ENCODE data around the gene RABGAP1L.
"Not testable (repeated sequence)": the region's sequence is repeated elsewhere in the genome, so short reads cannot be mapped to it uniquely, and the experiment has no call there.

Gene RABGAP1L

DNA sequence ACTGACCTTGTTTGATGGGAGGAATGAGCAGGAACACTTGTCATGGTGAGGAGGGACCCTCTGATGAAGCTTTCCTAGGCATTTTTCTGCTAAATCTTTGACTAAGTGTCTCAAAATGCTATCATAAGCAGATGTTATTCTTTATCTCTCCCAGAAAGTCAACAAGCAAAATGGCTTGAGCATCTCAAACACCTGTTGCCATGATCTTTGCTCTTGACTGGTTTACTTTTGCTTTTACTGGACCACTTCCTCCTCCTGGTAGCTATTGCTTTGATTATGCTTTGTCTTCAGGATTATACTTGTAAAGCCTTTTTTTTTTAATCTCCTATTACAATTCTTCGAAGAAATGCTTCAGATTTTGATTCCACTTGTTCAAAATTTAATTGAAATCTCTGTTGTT lies 445.9 kb downstream of the RABGAP1L start:
- H3K4me3 ChIP-seq (ENCODE audit: low read depth, low read length): no peak overlapping the region
- DNase-seq (ENCODE audit: low read depth): no peak

DNA sequence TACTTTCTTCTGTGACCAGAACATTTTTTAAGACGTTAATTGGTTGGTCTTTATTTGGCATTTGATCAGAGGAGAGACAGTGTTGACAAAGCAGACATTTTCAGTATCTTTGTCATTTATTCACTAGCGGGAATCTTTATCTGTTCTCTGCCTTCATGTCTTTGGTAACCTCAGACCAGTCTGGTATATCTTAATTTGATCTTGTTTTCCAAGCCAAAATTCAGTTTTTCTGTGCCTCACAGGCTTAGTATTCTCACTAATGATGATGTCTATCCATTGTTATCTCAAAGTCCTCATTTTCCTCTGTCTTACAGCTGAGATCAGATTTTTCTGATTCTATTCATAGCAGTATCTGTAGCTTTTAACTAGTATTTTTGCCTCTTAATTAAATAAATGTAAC lies 447.2 kb downstream of the RABGAP1L start:
- H3K4me3 ChIP-seq (ENCODE audit: low read depth, low read length): no peak overlapping the region
- DNase-seq (ENCODE audit: low read depth): no peak

DNA sequence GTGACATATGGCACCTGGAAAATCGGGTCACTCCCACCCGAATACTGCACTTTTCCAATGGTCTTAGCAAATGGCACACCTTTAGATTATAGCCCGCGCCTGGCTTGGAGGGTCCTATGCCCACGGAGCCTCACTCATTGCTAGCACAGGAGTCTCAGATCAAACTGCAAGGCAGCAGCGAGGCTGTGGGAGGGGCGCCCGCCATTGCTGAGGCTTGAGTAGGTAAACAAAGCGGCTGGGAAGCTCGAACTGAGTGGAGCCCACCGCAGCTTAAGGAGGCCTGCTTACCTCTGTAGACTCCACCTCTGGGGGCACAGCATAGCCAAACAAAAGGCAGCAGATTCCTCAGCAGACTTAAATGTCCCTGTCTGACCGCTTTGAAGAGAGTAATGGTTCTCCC lies 458.6 kb downstream of the RABGAP1L start:
- not testable (repeated sequence) for H3K4me3 ChIP-seq (ENCODE audit: low read depth, low read length)

DNA sequence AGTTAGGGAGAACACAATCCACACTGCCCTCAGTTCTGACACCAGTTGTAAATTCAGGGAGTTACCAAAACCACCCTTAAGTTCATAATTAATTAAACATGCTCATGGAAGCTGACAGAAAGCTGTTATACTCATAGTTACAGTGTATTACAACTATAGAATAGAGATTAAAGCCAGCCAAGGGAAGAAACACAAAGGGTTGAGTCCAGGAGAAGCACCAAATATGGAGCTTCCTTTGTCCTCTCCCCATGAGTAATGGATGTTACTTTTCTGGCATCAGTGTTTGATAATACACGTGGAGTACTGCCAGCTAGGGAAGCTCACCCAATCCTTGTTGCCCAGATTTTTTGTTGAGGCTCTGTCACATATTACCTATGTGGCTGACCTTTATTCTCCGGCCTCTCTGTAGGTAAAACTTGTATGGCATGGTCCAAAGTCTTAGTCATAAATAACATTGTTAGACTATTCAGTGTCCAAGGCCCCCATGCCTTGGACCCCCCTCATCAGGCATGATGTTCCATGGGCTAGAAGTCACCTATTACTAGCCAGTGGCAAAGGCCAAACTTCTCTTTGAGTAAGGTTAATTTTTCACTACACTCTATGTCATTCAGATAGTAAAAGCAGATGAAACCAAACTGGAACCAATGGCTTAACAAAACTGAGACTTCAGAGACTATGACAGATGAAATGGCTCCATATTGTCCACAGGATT lies 464.2 kb downstream of the RABGAP1L start:
- no peak for DNase-seq (ENCODE audit: low read depth)
- H3K4me3 ChIP-seq (ENCODE audit: low read depth, low read length): no peak overlapping the region

More for the DNA sequence above, 458.6 kb downstream of the RABGAP1L start:
- not testable (repeated sequence) for DNase-seq (ENCODE audit: low read depth)

DNA sequence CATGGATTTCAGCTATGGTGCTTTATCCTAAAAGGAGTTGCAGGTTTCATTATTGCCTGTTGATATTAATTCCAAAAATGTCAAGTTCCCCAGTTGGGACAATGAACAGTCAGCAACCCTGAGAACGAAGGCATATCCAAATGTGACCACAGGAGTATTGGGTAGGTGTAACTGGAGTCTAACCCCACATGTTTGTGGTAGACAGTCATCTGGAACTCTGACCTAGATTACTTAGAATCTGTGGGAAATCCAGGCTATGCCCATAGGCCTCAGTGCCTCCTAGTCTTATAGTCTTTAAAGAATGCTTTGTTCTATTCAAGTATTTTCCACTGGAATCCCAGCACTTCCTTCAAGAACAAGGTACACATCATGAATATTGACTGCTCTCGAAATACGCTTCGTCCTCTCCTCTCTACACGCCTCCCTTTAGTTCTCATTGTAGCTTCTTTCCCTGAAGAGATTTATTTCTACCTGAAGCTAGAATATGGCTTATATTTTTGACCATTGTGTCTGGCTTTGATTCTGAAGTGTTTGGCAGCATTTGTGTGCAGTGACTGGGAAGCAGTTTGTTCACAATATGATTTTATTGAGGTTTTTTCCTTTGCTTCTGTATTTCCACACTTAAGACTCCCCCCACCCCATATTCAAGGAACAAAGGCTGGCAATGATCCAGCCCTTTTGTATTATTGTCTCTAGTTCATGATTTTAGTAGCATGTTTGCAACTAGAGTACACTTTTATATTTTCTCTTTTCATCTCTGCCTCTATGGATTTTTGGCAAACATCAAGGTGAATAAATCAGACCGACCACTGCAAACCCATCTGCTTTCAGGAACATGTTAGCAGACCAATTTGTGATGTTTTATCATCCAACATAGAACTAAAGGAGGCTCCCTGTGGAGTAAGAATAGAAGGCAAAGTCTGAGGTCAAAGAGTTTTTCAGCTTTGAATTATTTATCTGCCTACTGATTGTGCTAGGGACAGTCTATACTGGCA lies 467.0 kb downstream of the RABGAP1L start:
- DNase-seq (ENCODE audit: low read depth): peak; percentile 48

DNA sequence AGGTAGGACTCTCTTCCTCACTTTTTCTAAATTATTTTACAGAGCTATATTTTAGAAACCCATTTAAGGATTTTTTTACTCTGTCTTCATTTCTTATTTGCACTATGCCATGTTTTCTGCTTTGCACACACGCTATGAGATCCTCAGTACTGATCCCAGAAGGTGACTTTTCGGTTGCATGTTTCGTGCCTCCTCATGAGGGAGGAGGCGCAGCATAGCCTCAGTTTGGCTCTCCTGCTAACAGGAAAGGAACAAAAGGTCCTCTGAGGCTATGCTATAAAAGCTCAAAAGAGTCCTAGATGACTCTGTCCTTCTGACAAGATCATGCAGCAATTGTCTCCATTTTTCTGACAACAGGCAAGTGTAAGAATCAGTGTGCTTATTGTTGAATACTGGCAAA lies 478.2 kb downstream of the RABGAP1L start:
- DNase-seq (ENCODE audit: low read depth): no peak
- no peak overlapping the region for H3K4me3 ChIP-seq (ENCODE audit: low read depth, low read length)

More for the DNA sequence above, 467.0 kb downstream of the RABGAP1L start:
- H3K4me3 ChIP-seq (ENCODE audit: low read depth, low read length): no peak overlapping the region

DNA sequence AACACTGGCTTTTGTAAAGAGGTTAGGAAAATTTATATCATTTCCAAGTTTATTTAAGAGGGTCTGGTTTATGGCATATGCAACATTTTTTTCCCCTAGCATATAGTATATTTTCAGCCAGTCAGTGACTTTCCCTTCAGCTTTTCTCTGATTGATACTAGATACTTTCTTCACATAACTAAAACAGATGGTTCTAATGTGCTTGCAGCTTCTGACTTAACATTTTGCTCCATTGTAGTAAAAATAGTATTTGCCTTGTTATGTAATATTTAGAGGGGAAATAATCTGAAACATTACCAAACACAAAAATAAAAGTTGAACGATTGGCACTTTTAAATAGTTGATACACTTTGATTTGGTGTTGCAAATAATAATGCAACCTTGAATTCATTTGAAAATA lies 480.1 kb downstream of the RABGAP1L start:
- H3K4me3 ChIP-seq (ENCODE audit: low read depth, low read length): no peak overlapping the region
- no peak for DNase-seq (ENCODE audit: low read depth)

DNA sequence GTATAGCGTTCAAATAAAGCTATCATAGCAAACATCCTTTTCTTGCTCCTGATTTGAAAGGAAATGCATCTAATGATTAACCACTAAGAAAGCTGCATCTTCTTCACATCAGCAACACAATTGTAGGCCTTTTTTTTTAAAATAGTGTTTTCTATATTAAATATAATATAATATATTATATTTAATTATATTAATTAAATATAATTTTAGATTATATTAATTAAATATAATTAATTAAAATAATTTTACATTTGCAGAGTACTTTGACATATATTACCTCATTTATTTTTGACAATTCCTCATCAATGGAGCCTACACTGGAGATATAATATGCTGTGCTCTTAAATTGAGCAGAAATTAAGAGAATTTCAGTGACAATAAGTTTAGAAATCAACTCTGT lies 481.5 kb downstream of the RABGAP1L start:
- DNase-seq (ENCODE audit: low read depth): no peak
- no peak overlapping the region for H3K4me3 ChIP-seq (ENCODE audit: low read depth, low read length)

DNA sequence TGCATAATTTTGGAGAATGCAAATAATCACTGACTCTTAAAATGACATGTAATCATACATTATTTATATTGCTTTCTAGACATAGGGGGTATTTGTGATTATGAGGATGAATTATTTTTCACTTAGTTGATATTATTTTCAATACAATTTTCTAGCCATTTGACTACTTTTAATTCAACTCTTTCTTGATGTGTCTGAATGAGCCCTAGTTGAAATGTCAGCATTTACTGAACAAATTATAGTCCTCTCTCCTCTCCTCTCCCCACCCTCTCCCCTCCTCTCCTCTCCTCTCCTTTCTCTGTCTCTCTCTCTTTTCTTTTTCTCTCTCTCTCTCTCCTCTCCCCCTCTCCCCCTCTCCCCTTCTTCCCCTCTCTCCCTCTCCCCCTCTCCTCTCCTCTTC lies 483.1 kb downstream of the RABGAP1L start:
- no peak overlapping the region for H3K4me3 ChIP-seq (ENCODE audit: low read depth, low read length)
- DNase-seq (ENCODE audit: low read depth): no peak

DNA sequence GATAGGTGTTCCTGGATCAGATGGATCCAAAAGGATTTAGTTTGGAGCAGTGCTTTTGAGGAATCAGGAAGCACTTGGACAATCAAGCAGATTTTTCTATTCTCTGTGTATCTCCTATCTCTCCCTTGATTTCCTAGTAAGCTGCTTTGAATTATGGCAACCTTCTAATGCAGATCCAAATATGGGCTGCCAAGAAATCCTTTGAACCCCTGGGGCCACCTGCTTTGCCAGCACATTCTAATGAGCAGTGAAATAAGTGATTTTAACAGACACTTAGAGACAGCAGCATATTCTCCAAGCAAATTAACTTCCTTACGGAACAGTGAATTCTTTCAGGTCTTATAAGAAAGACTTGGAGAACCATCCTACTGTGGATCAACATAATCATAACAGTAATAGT lies 483.9 kb downstream of the RABGAP1L start:
- no peak overlapping the region for H3K4me3 ChIP-seq (ENCODE audit: low read depth, low read length)
- DNase-seq (ENCODE audit: low read depth): no peak

DNA sequence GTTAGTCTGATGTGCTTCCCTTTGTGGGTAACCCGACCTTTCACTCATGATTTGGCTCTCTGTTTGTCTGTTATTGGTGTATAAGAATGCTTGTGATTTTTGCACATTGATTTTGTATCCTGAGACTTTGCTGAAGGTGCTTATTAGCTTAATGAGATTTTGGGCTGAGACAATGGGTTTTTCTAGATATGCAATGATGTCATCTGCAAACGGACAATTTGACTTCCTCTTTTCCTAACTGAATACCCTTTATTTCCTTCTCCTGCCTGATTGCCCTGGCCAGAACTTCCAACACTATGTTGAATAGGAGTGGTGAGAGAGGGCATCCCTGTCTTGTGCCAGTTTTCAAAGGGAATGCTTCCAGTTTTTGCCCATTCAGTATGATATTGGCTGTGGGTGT lies 490.3 kb downstream of the RABGAP1L start:
- not testable (repeated sequence) for H3K4me3 ChIP-seq (ENCODE audit: low read depth, low read length); DNase-seq (ENCODE audit: low read depth)

DNA sequence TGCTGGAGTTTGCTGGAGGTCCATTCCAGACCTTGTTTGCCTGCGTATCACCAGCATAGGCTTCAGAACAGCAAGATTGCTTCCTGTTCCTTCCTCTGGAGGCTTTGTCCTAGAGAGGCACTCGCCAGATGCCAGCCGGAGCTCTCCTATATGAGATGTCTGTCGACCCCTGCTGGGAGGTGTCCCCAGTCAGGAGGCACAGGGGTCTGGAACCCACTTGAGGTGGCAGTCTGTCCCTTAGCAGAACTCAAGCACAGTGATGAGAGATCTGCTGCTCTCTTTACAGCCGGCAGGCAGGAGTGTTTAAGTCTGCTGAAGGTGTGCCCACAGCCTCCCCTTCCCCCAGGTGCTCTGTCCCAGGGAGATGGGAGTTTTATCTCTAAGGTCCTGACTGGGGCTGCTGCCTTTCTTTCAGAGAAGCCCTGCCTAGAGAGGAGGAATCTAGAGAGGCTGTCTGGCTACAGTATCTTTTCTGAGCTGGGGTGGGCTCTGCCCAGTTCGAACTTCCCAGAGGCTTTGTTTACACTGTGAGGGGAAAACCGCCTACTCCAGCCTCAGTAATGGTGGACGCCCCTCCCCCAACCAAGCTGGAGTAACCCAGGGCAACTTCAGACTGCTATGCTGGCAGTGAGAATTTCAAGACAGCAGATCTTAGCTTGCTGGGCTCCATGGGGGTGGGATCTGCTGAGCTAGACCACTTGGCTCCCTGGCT lies 493.4 kb downstream of the RABGAP1L start:
- DNase-seq (ENCODE audit: low read depth): no peak
- H3K4me3 ChIP-seq (ENCODE audit: low read depth, low read length): no peak overlapping the region

DNA sequence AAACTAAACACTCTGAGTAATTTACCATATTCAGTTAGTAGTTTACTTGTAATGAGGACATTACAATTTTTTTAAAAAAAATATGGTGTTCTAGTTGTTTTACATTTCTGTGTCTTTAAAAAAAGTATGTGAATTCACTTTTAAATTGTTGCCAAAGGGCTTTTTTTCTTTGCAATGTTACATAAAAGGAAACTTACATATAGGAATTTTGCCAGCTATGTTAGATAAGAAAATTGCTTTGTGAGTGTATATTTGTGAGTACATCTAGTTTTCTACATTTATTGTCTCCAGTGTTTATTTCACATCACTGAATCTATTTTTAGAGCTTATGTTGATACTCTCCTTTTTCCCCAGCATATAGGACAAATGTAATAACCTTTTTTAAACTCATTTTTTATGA lies 495.2 kb downstream of the RABGAP1L start:
- no peak for DNase-seq (ENCODE audit: low read depth)
- no peak overlapping the region for H3K4me3 ChIP-seq (ENCODE audit: low read depth, low read length)

DNA sequence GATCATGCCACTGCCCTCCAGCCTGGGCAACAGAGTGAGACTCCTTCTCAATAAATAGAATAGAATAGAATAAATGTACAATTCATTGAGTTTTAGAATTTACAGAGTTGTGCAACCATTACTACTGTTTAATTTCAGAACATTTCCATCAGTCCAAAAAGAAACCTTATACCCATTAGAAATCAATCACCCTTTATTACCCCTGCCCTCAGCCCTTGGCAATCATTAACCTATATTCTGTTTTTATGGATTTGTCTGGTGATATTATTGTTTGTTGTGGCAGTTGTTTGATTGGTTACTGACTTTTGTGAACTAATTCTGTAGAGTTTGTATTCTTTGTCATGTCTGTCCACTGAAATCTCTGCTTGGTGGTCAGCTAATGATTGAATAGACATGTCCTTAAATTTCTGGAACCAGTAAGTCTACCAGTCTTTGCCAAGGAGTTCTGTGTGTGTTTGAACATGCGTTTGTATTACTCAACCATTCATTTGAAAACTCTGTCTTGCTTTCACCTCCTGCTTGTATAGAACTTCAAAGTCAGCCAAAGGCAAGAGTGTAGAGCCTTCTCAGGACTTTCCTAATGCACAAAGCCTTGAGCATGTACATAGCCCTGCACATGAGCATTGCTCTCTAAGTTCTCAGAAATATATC lies 497.2 kb downstream of the RABGAP1L start:
- no peak overlapping the region for H3K4me3 ChIP-seq (ENCODE audit: low read depth, low read length)
- DNase-seq (ENCODE audit: low read depth): no peak

DNA sequence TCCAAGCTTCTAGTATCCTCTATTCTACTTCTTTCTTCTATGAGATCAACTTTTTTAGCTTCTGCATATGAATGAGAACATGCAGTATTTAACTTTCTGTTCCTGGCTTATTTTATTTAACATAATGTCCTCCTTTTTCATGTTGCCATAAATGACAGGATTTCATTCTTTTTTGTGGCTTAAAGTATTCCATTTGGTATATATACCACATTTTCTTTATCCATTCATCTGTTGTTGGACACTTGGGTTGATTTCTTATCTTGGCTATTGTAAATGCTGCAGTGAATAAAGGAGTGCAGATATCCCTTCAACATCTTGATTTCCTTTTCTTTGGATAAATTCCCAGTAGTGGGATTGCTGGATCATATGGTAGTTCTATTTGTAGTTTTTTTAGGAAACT lies 498.1 kb downstream of the RABGAP1L start:
- DNase-seq (ENCODE audit: low read depth): no peak
- H3K4me3 ChIP-seq (ENCODE audit: low read depth, low read length): no peak overlapping the region

DNA sequence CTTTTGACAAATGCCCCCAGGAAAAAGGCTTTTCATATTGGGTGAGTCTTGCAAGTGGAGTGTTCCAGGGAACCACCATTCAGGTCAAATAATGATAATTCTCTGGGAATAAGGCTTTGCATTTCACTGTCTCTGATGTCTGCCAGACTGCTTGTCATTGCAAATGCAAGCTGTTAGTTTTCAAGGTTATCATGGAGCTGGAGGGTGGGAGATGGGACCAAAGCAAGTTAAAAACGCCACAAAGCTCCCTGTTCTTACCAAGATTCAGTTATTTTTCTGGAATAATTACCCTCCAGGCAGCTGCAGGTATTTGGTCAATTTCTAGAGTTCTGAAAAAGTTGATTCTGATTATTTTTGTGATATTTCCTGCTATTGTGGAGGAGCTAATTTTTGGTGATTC lies 498.6 kb downstream of the RABGAP1L start:
- DNase-seq (ENCODE audit: low read depth): no peak
- no peak overlapping the region for H3K4me3 ChIP-seq (ENCODE audit: low read depth, low read length)

DNA sequence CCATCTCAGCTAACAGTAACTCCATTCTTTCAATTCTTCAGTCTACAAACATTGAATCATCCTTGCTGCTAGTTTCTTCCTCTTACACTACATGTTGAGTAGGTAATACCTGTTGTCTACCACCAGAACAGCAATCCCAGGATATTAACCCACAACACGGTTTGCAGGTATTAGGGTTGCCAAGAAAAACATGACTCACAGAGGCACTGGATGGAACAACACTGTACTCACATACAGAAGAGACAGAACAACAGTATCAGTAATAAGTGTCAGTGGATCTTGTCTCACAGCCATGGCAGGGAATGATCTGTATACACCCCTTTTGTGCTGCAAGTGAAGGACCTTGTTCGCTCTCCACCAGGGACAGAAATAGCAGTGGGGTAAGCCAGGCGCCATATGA lies 500.5 kb downstream of the RABGAP1L start:
- no peak overlapping the region for H3K4me3 ChIP-seq (ENCODE audit: low read depth, low read length)
- DNase-seq (ENCODE audit: low read depth): peak; percentile 40

DNA sequence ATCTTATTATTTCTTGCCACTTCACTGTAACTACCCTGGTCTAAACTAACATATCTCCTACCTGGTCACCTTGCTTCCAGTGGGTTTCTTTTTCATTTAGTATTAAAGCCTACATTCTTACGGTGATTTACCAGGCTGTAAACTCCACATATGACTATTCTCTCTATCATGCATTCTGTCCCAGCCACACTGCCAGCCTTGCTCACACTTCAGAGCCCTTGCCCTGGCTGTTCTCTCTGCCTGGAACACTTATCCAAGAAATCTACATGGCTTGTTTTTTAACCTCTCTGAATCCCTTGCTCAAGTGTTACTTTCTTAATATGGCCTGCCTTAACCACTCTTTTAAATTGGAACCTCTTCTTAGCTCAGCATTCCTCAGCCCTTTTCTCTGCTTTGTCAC lies 501.2 kb downstream of the RABGAP1L start:
- no peak for DNase-seq (ENCODE audit: low read depth)
- H3K4me3 ChIP-seq (ENCODE audit: low read depth, low read length): no peak overlapping the region

DNA sequence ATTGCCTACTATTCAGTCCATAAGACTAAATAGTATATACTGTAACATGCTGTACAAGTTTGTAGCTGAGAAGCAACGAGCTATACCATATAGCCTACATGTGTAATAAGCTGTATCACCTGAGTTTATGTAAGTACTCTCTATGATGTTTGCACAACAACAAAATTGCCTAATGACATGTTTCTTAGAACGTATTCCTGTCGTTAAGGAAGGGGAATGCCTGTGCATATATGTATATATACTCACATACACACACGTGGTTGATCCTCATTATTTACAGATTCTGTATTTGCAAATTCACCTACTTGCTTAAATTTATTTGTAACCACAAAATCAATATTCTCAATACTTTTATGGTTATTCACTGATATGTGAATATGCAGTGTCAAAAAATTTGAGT lies 504.0 kb downstream of the RABGAP1L start:
- DNase-seq (ENCODE audit: low read depth): no peak
- H3K4me3 ChIP-seq (ENCODE audit: low read depth, low read length): no peak overlapping the region

DNA sequence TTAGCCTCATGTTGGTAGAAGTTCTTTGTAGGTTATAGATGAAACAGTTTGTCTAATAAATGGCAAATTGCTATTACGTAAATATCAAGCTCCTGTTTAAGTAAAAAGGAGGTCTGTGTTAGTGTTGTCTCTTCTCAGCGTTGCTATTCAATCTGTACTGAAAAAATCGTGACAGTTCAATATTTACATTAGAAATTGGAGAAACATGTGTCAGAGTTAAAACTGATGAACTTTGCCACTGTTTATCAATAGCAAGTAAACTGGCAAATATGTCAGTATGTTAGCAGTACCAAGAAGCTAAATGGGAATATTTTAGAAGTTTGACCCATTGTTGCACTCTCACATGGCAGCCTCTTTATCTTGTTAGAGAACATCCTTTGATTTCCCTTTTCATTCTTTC lies 506.9 kb downstream of the RABGAP1L start:
- DNase-seq (ENCODE audit: low read depth): no peak
- no peak overlapping the region for H3K4me3 ChIP-seq (ENCODE audit: low read depth, low read length)
